Activated T-cell treated with anti-CD3 and anti-CD28 coated beads, Interleukin-2, amount 50 U/mL, for 4 hours (primary cell): ENCODE data around the gene VDAC1. TPM values are rescaled to one million over a fixed set of nuclear protein-coding genes. Genes with fewer than 3 reads are reported as not detected.

Source experiments
- ATAC-seq, 2 donors: fragments of 200-7000 bp; cut with Tn5 transposase; one replicate each; pipeline ENCODE4 v1.10.0; 2021
- DNase-seq: peaks from one replicate; pipeline ENCODE4 v3.0.0-alpha.2; 2020
- H3K27me3 Mint-ChIP-seq: one replicate; pipeline ENCODE4 v1.8.0; 2021; ENCODE audit warnings: low read depth, mixed read lengths
- H3K36me3 Mint-ChIP-seq: one replicate; pipeline ENCODE4 v1.8.0; 2022; ENCODE audit warnings: mixed read lengths; ENCODE audit not compliant: insufficient read depth
- H3K4me1 Mint-ChIP-seq: one replicate; pipeline ENCODE4 v1.8.0; 2021; ENCODE audit warnings: low read depth, mixed read lengths
- H3K4me3 Mint-ChIP-seq: one replicate; pipeline ENCODE4 v1.8.0; 2021; ENCODE audit warnings: mild to moderate bottlenecking, moderate library complexity, mixed read lengths
- H3K9me3 Mint-ChIP-seq: one replicate; pipeline ENCODE4 v1.8.0; 2021; ENCODE audit warnings: mixed read lengths
- total RNA-seq, 3 donors: library from RNA; stranded (reverse); gene quantifications; one replicate each; pipeline ENCODE4 v1.2.1, GENCODE V29; 2021

Gene VDAC1
- total RNA-seq, 3 donors from 2014 or later, result 390 to 444 (median 392) TPM

DNA sequence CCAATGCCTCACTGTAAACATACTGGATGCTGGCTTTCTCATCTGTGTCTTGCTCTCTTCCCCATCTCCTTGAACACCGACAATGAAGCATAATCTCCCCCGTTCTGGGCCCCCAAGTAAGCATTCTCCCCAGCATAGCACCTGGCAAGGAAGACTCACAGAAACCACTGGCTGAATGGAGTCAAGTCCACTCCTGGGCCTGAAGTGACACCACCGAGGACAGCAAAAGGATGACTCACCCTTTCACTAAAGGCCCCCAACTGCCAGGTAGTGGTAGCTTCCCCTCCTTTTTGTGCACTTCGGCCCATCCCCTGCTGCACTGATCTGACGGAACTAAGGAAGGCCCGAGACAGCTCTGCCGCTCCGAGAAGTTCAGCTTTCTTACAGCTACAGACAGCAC lies 9.4 kb downstream of the VDAC1 start:
- Mint-ChIP-seq H3K9me3 (no peaks in the 10 kb centered on the region), H3K36me3 (peaks cover 16% of the 10 kb centered on the region), H3K4me3 (no peak overlapping the region), H3K27me3 (no peaks in the 10 kb centered on the region), H3K4me1 (peaks cover 59% of the 10 kb centered on the region)
- no peak for ATAC-seq
- no peak for DNase-seq

DNA sequence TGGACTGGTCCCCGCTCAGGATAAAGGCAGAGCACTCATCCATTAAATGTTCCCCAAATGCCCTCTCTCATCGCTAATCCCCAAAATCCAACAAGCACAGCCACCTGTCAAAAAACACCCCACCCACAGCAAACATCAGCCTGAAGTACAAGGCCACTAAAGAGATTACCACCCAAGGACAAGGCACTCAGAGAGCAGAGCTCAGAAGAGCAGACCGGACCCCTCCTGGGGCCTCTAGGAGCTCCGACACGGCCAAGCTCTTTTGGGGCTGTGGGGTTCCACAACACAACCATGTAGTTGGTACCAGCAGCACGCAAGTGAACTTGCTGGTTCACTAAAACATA lies 9.8 kb downstream of the VDAC1 start:
- Mint-ChIP-seq H3K27me3 (no peaks in the 10 kb centered on the region), H3K9me3 (no peaks in the 10 kb centered on the region), H3K4me1 (peaks cover 56% of the 10 kb centered on the region), H3K4me3 (no peak overlapping the region), H3K36me3 (peaks cover 17% of the 10 kb centered on the region)
- no peak for DNase-seq
- ATAC-seq, result no peak

DNA sequence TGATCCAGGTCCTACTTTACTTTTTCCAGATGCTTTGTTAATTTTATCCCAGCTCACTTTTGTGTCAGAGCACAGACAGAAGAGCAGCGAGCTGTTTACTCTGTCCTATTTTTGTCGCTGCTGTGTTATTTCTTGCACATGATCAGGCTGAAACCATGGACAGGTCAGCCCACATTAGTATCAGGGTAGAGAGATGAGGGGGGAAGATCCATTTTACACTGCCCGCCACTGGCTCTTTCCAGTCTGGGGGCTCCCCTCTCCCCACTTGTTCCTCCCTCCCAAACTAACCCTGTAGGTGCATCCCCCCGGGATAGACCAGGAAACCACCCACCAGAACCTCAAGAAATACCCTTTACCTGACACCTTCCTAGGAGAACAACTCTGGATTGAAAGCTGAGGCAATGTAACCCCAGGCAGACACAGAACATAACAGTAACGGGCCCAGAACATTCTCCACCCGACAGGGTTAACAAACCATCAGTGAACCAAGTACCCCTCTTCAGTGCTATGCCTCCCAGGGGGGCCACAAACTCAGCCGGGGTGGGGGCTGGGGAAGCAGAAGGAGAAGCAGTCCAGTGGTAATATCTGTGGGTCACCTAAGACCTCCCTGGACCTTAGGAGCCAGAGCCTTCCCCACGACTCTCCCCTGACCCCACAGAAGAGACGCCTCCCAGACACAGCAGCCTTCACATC lies 10.3 kb downstream of the VDAC1 start:
- DNase-seq (no peak), ATAC-seq (no peak)
- H3K27me3 Mint-ChIP-seq, result no peaks in the 10 kb centered on the region
- peaks cover 51% of the 10 kb centered on the region for H3K4me1 Mint-ChIP-seq
- H3K36me3 Mint-ChIP-seq, result peaks cover 16% of the 10 kb centered on the region
- H3K4me3 Mint-ChIP-seq, result no peak overlapping the region
- no peaks in the 10 kb centered on the region for H3K9me3 Mint-ChIP-seq

DNA sequence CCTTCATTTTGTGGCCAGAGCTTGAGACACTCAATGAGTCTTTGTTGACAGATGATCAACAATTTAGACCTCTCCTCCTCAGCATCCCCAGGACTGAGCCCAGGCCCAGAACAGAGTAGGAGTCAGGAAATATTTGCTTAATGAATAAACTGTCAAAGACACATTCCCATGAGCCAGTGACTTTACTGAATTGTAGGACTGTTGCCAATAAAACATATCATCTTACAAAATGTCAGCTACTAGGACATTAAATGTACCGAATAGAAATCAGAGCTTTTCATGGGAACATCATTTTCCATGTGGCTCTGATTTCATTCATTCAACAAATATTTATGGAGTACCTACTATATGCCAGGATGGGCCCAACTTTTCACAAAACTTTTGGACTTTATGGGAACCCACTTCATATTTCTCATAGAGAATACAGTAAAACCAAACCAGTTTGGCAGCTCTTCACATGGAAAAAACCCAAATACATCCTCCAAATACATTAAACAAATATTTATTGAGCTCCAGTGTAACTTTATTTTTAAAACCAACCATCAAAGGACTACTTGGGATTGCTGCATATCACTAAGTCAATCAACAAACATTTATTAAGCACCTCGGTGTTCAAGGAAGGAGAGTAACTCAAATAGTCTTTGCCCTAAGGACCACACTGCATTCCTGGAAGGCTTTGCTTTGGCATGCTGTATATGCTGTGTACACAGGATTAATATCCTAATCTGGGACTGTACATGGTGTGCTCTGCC lies 11.4 kb downstream of the VDAC1 start:
- H3K4me1 Mint-ChIP-seq, result peaks cover 44% of the 10 kb centered on the region
- ATAC-seq (no peak), DNase-seq (no peak)
- H3K36me3 Mint-ChIP-seq, result peaks cover 21% of the 10 kb centered on the region
- no peak overlapping the region for H3K4me3 Mint-ChIP-seq
- H3K27me3 Mint-ChIP-seq, result no peaks in the 10 kb centered on the region
- H3K9me3 Mint-ChIP-seq, result no peaks in the 10 kb centered on the region

DNA sequence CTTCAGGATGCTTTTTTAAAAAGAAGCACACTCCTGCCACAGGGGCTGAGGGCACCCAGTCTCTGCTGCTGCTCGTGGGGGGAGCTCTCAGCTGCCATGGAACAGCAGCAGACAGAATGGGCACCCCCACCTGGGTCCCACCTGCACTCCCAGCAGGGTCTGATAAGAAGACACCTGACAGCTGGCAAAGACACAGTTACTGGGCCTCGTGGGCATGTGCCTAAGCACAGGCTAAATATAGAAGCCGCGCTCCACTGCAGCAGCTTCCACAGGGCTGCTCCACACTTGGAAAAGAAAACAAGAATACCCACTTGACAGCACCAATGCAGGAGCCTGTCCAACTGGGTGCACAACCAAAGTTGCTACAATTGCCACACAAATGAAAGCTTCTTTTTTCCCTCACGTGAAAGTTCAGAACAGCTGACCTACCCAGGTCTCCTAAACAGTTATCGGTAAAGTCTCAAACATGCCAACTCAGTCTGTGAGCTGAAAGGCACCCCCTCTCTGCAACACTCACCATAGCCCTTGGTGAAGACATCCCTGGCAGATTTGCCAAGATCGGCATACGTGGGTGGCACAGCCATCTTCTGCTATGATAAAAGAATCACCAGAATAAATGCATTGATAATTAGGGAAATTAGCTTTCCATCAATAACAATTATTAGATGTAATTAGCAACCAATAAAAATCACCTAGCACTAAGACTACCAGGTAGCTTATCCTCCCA lies 12.2 kb downstream of the VDAC1 start:
- peaks cover 39% of the 10 kb centered on the region for H3K4me1 Mint-ChIP-seq
- no peaks in the 10 kb centered on the region for H3K27me3 Mint-ChIP-seq
- ATAC-seq (no peak), DNase-seq (no peak)
- H3K4me3 Mint-ChIP-seq, result no peak overlapping the region
- peaks cover 25% of the 10 kb centered on the region for H3K36me3 Mint-ChIP-seq
- no peaks in the 10 kb centered on the region for H3K9me3 Mint-ChIP-seq

DNA sequence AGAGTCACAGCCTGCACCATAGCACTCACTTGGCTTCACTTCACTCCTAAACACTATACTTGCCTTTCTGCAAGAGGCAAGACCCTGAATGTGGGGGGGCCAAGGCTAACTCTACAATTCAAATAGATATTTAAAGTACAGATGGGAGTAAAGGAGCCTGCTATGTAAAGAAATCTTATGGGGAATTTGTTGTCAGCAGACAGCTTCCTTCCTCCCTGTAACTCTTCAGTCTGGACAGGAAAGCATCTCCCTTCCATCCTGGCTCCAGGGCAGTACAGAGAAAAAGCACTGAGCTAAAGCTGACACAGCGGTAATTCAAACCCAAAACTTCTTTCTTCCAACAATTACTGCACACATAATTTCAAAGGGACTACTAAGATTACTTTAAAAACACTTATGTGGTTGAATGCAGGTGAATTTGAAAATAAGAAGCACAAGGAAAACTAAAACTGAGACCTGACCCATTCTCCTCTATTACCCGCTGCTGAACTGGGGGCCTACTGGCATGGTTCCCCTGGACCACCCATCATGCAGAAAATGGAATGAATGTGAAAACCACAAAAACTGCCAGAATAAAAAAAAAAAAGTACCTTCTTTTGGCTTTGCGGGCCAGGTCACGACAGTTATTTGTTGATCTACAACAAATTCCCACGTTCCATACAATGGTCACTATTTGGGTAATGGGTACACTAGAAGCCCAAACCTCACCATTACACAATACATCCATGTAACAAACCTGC lies 13.4 kb downstream of the VDAC1 start:
- H3K9me3 Mint-ChIP-seq, result no peaks in the 10 kb centered on the region
- no peak for DNase-seq
- ATAC-seq, result no peak
- peaks cover 30% of the 10 kb centered on the region for H3K4me1 Mint-ChIP-seq
- peaks cover 25% of the 10 kb centered on the region for H3K36me3 Mint-ChIP-seq
- H3K27me3 Mint-ChIP-seq, result no peaks in the 10 kb centered on the region
- no peak overlapping the region for H3K4me3 Mint-ChIP-seq

DNA sequence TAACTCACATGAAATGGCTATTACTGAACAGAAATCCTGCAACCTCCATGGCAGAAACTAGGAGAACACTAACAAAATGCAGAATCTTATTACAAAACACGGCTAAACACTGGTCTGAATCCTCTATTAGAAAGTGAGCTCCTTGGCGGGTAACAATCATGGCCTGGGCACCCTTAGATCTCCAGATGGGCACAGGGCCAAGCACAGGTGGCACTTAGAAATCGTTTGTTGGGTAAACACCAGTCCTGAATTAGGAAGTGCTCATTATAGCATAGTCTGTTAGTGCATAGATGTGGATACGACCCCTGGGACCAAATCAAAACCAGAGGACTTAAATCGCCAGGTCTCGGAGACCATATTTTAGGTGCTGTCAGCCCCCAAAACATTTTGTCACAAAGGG lies 14.4 kb downstream of the VDAC1 start:
- H3K4me3 Mint-ChIP-seq, result no peak overlapping the region
- peaks cover 31% of the 10 kb centered on the region for H3K36me3 Mint-ChIP-seq
- ATAC-seq (no peak), DNase-seq (no peak)
- H3K4me1 Mint-ChIP-seq, result peaks cover 27% of the 10 kb centered on the region
- no peaks in the 10 kb centered on the region for H3K9me3 Mint-ChIP-seq
- H3K27me3 Mint-ChIP-seq, result no peaks in the 10 kb centered on the region

DNA sequence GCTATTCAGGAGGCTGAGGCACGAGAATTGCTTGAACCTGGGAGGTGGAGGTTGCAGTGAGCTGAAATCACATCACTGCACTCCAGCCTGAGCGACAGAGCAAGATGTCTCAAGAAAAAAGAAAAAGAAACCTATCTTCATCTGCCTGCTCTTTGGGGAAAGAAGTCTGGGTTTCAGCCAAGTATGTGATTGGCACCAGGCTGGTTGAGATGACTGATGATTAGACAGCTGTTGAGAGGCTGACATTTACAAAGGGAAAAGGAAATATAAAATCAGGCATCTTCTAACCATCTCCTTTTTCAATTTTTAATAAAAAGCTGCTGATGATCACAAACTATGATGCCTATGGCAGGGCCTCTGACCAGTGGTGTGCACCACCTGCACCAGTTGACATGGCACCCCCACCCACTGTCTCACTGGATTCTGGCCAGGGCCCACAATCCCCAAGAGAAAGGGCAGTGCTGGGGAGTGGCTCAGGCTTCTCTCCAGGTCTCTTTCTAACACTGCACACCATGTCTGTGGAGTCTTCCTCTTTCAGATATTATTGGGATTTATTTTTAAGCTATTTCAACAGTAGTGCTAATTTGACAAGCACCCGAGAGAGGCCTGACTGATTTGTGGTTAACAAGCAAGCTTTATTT lies 19.1 kb downstream of the VDAC1 start:
- Mint-ChIP-seq H3K36me3 (peaks cover 37% of the 10 kb centered on the region), H3K4me1 (peaks cover 4% of the 10 kb centered on the region), H3K4me3 (no peak overlapping the region), H3K9me3 (no peaks in the 10 kb centered on the region), H3K27me3 (no peaks in the 10 kb centered on the region)
- DNase-seq (no peak), ATAC-seq (no peak)

DNA sequence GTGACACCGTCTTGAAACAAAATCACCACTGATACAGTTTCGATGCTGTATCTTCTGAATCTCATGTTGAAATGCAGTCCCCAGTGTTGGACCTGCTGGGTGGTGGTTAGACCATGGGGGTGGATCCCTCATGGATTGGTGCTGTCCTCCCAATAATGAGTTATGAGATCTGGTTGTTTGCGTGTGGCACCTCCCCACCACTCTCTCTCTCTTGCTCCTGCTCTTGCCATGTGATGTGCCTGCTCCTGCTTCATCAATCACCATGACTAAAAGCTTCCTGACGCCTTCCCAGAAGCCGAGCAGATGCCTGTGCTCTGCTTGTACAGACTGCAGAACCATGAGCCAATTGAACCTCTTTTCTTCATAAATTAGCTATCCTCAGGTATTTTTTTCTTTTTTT lies 21.1 kb downstream of the VDAC1 start:
- H3K4me3 Mint-ChIP-seq, result no peak overlapping the region
- H3K9me3 Mint-ChIP-seq, result no peaks in the 10 kb centered on the region
- ATAC-seq (no peak), DNase-seq (no peak)
- no peaks in the 10 kb centered on the region for H3K27me3 Mint-ChIP-seq
- peaks cover 6% of the 10 kb centered on the region for H3K4me1 Mint-ChIP-seq
- H3K36me3 Mint-ChIP-seq, result peaks cover 30% of the 10 kb centered on the region

DNA sequence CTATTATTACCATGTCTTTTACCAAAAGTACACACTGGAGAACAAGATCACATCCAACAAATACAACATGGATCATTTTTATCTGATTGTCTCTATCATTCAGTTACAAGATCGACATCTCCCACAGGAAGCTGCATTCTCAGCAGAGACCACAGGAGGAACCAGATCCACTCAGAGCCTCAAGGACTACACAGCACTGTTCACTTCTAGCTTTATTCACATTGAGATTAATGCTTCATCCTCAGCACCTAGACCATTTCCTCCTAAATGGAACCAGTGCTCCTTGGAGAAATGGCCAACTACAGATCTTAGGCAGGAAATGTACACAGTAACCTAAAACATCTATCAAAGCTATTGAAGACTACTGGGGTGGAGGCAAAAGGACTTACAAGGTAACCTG lies 23.1 kb downstream of the VDAC1 start:
- Mint-ChIP-seq H3K4me3 (no peak overlapping the region), H3K36me3 (peaks cover 25% of the 10 kb centered on the region), H3K27me3 (no peaks in the 10 kb centered on the region), H3K9me3 (no peaks in the 10 kb centered on the region), H3K4me1 (peaks cover 14% of the 10 kb centered on the region)
- ATAC-seq (no peak), DNase-seq (no peak)

DNA sequence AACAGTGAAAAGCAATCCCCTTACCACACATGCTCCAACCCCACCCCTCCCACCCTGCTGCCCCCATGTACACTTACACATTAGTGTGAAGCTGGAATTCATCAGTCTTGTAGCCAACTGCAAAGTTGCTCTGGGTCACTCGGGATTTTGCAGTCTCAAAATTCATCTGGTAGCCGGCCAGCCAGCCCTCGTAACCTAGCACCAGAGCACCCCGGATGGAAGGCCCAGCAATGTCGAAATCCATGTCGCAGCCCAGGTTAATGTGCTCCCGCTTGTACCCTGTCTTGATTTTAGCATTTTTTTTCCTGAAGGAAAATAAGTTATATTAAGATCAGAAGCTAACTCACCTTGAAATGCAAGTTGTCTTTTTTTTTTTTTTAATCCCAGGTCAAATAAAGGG lies 24.1 kb downstream of the VDAC1 start:
- Mint-ChIP-seq H3K4me3 (no peak overlapping the region), H3K9me3 (no peaks in the 10 kb centered on the region), H3K27me3 (no peaks in the 10 kb centered on the region), H3K4me1 (peaks cover 10% of the 10 kb centered on the region), H3K36me3 (peaks cover 24% of the 10 kb centered on the region)
- no peak for DNase-seq
- ATAC-seq, result no peak

DNA sequence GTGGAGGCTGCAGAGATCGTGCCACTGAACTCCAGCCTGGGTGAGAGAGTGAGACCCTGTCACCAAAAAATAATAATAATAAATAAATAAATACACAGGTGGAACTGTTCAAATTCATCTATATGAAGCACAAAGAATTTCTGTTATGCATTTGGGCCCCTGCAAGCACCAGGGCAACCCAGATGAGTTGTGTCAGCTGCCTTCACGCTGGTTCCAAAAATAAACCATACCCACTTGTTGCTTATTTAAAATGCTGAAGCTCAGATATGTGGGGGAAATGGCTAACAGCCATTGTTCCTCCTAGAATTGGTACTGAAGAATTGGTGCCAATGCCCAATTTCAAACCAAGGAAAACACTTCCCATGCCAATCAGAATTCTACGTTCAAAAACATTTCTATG lies 25.8 kb downstream of the VDAC1 start:
- peaks cover 24% of the 10 kb centered on the region for H3K36me3 Mint-ChIP-seq
- no peak overlapping the region for H3K4me3 Mint-ChIP-seq

DNA sequence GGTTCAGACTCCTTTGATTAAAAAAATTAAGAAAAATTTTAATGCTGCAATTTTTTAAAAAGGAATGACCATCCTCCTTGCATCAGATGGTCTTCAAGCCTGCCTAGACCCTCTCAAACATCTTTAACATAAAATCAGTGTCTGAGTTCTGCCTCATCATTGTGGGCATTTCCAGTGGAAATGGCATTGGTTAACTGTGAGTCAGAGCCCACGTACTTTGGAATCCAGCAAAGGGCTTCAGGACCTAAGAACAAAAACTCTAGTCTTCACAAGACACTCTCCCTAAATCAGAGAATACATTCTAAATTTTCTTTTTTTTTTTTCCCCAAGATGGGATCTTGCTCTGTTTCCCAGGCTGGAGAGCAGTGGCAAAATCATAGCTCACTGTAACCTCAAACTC lies 26.9 kb downstream of the VDAC1 start:
- peaks cover 22% of the 10 kb centered on the region for H3K36me3 Mint-ChIP-seq
- no peaks in the 10 kb centered on the region for H3K27me3 Mint-ChIP-seq
- DNase-seq, result no peak
- H3K9me3 Mint-ChIP-seq, result no peaks in the 10 kb centered on the region
- H3K4me1 Mint-ChIP-seq, result peaks cover 10% of the 10 kb centered on the region
- no peak overlapping the region for H3K4me3 Mint-ChIP-seq
- ATAC-seq, result no peak

More for the DNA sequence above, 25.8 kb downstream of the VDAC1 start:
- DNase-seq (no peak), ATAC-seq (no peak)
- Mint-ChIP-seq H3K9me3 (no peaks in the 10 kb centered on the region), H3K4me1 (peaks cover 10% of the 10 kb centered on the region), H3K27me3 (no peaks in the 10 kb centered on the region)
